MM.1S (cell line): ENCODE results near the gene SNAI3.

Experiments
- DNase-seq: peaks from one replicate; pipeline ENCODE4 v3.0.0-alpha.2; 2015
- H2AFZ ChIP-seq: fragments of 300-600 bp; sonication (generic); 2 replicates; pipeline ENCODE4 v1.6.0; 2016; ENCODE audit warnings: antibody characterized with exemption, low read length
- H3F3A ChIP-seq: fragments of 300-600 bp; sonication (generic); 2 replicates; pipeline ENCODE4 v1.6.1; 2016; ENCODE audit warnings: mild to moderate bottlenecking, antibody characterized with exemption, low read length, moderate library complexity, mixed read lengths; ENCODE audit not compliant: insufficient read depth
- H3K27ac ChIP-seq: fragments of 300-600 bp; sonication (generic); 2 replicates; pipeline ENCODE4 v1.5.1; 2016; ENCODE audit warnings: mild to moderate bottlenecking, low read length
- H3K27me3 ChIP-seq: fragments of 300-600 bp; sonication (generic); replicated peaks from 2 replicates; pipeline ENCODE4 v1.6.0; 2016; ENCODE audit warnings: low read length; ENCODE audit not compliant: insufficient read depth
- H3K36me3 ChIP-seq: fragments of 300-600 bp; sonication (generic); replicated peaks from 2 replicates; pipeline ENCODE4 v1.6.1; 2016; ENCODE audit warnings: mild to moderate bottlenecking, low read length, mixed read lengths; ENCODE audit not compliant: insufficient read depth
- H3K4me1 ChIP-seq: fragments of 300-600 bp; sonication (generic); 2 replicates; pipeline ENCODE4 v1.6.1; 2016; ENCODE audit warnings: low read length, mixed read lengths
- H3K4me2 ChIP-seq: fragments of 300-600 bp; sonication (generic); 2 replicates; pipeline ENCODE4 v1.6.0; 2016; ENCODE audit warnings: low read depth, low read length
- H3K4me3 ChIP-seq: fragments of 300-600 bp; sonication (generic); 2 replicates; pipeline ENCODE4 v1.5.1; 2016; ENCODE audit warnings: low read length, mixed read lengths
- H3K79me2 ChIP-seq: fragments of 300-600 bp; sonication (generic); 2 replicates; pipeline ENCODE4 v1.6.1; 2016; ENCODE audit warnings: mixed run types, low read length, mixed read lengths
- H3K9ac ChIP-seq: fragments of 300-600 bp; sonication (generic); 2 replicates; pipeline ENCODE4 v1.6.1; 2016; ENCODE audit warnings: low read length, mixed read lengths
- H3K9me2 ChIP-seq: fragments of 300-600 bp; sonication (generic); replicated peaks from 2 replicates; pipeline ENCODE4 v1.6.1; 2016; ENCODE audit warnings: mild to moderate bottlenecking, low read length, mixed read lengths; ENCODE audit not compliant: insufficient read depth
- H3K9me3 ChIP-seq: fragments of 300-600 bp; sonication (generic); replicated peaks from 2 replicates; pipeline ENCODE4 v1.6.1; 2016; ENCODE audit warnings: mild to moderate bottlenecking, low read length, mixed read lengths; ENCODE audit not compliant: insufficient read depth
- H4K20me1 ChIP-seq: fragments of 300-600 bp; sonication (generic); 2 replicates; pipeline ENCODE4 v1.6.1; 2016; ENCODE audit warnings: mild to moderate bottlenecking, low read length, moderate library complexity, mixed read lengths; ENCODE audit not compliant: insufficient read depth
- CTCF ChIP-seq: fragments of 300-600 bp; sonication (generic); IDR thresholded peaks from 2 replicates; pipeline ENCODE4 v1.5.1; 2016; ENCODE audit warnings: antibody characterized with exemption, low read length, mixed read lengths
- EZH2 ChIP-seq: fragments of 300-600 bp; sonication (generic); optimal IDR thresholded peaks from 2 replicates; pipeline ENCODE3; 2017; ENCODE audit warnings: low read depth, mild to moderate bottlenecking, antibody characterized with exemption, low read length, mixed read lengths
- EZH2phosphoT487 ChIP-seq: fragments of 300-600 bp; sonication (generic); IDR thresholded peaks from 2 replicates; pipeline ENCODE4 v1.6.1; 2018; ENCODE audit warnings: antibody characterized with exemption, low read length

Gene SNAI3

GRCh38 chr16:88716601-88717001 lies 30.3 kb upstream of the SNAI3 start:
- Histone ChIP-seq H3K79me2 (no peaks in the 10 kb centered on the region), H3K36me3 (no peaks in the 10 kb centered on the region), H3K27me3 (no peaks in the 10 kb centered on the region), H3K4me3 (no peak overlapping the region), H3K9ac (no peak overlapping the region), H2AFZ (no peak overlapping the region), H3K27ac (no peak overlapping the region), H3K9me3 (no peaks in the 10 kb centered on the region), H3K9me2 (no peaks in the 10 kb centered on the region), H4K20me1 (no peaks in the 10 kb centered on the region), H3K4me1 (no peaks in the 10 kb centered on the region), H3K4me2 (no peak overlapping the region), H3F3A (no peaks in the 10 kb centered on the region)
- no peak for TF ChIP-seq CTCF
- DNase-seq, result no peak

- TF ChIP-seq EZH2phosphoT487 (no peak), CTCF (no peak), EZH2 (no peak)
- Histone ChIP-seq H3K27me3 (no peaks in the 10 kb centered on the region), H3K4me1 (no peaks in the 10 kb centered on the region), H3K27ac (no peak overlapping the region), H3K36me3 (no peaks in the 10 kb centered on the region), H3K79me2 (no peaks in the 10 kb centered on the region), H3K4me3 (no peak overlapping the region), H3K9me2 (no peaks in the 10 kb centered on the region), H3K4me2 (no peak overlapping the region), H3K9ac (no peak overlapping the region), H2AFZ (no peak overlapping the region), H3K9me3 (no peaks in the 10 kb centered on the region), H3F3A (no peaks in the 10 kb centered on the region), H4K20me1 (no peaks in the 10 kb centered on the region)
- DNase-seq, result no peak
Measured at GRCh38 chr16:88716201-88716600, 29.9 kb upstream of the SNAI3 start.

- H3K36me3 ChIP-seq, result no peaks in the 10 kb centered on the region
Measured at GRCh38 chr16:88715312-88716190, 29.2 kb upstream of the SNAI3 start.

More at GRCh38 chr16:88715312-88716190, 29.2 kb upstream of the SNAI3 start:
- H3K9ac ChIP-seq, result no peak overlapping the region
- no peaks in the 10 kb centered on the region for H3K79me2 ChIP-seq
- H3K4me2 ChIP-seq, result no peak overlapping the region
- H3F3A ChIP-seq, result no peaks in the 10 kb centered on the region
- no peaks in the 10 kb centered on the region for H3K27me3 ChIP-seq
- no peak overlapping the region for H3K27ac ChIP-seq
- H2AFZ ChIP-seq, result no peak overlapping the region
- no peaks in the 10 kb centered on the region for H3K9me3 ChIP-seq
- no peaks in the 10 kb centered on the region for H3K4me1 ChIP-seq
- TF ChIP-seq CTCF (no peak), EZH2phosphoT487 (no peak), EZH2 (no peak)
- DNase-seq, result no peak
- H3K4me3 ChIP-seq, result no peak overlapping the region
- no peaks in the 10 kb centered on the region for H3K9me2 ChIP-seq
- H4K20me1 ChIP-seq, result no peaks in the 10 kb centered on the region
